Lower leg skin (tissue), 3 donors: Measurements from ENCODE around the gene RASA2.

Experiments used
- CTCF ChIP-seq, 3 donors: fragments of 450-650 bp; IDR thresholded peaks; one replicate each; pipeline ENCODE4 v1.5.1; 2016; ENCODE audit warnings: antibody characterized with exemption in 3 of 3, mild to moderate bottlenecking in 3 of 3, moderate library complexity in 2 of 3
- POLR2A ChIP-seq, 2 donors: fragments of 450-650 bp; IDR thresholded peaks; one replicate each; pipeline ENCODE4 v1.6.1; 2016 to 2017; ENCODE audit warnings: antibody characterized with exemption in 2 of 2, mild to moderate bottlenecking in 1 of 2, moderate library complexity in 1 of 2

- TF ChIP-seq CTCF (IDR thresholded peaks at IDR 0.05) = no peak
- TF ChIP-seq POLR2A (IDR thresholded peaks at IDR 0.05) = no peak
These were observed 158.1 kb downstream of the RASA2 start for GRCh38 chr3:141644931-141645330.
